ENCODE data around the gene CDK19.
A peak's percentile ranks its signal among the peaks of the same experiment; 100 is the strongest.

Gene CDK19

GRCh38 chr6:110693994-110694393 is 121.3 kb downstream of the CDK19 start:
- no peak for DNase-seq

GRCh38 chr6:110693296-110693695 is 122.0 kb downstream of the CDK19 start:
- DNase-seq = no peak

GRCh38 chr6:110690916-110691315 is 124.4 kb downstream of the CDK19 start:
- no peak for DNase-seq

- DNase-seq = no peak
Observed at GRCh38 chr6:110690106-110690654, 125.1 kb downstream of the CDK19 start.

- no peak for DNase-seq
Observed at GRCh38 chr6:110689275-110689935, 125.9 kb downstream of the CDK19 start.

- no peak for DNase-seq
Observed at GRCh38 chr6:110688661-110689268, 126.5 kb downstream of the CDK19 start.

- DNase-seq = no peak
Observed at GRCh38 chr6:110687326-110687725, 127.9 kb downstream of the CDK19 start.

GRCh38 chr6:110683241-110683640 is 132.0 kb downstream of the CDK19 start:
- DNase-seq = no peak

- DNase-seq = peak; percentile 25
Observed at GRCh38 chr6:110682460-110682853, 132.8 kb downstream of the CDK19 start.

GRCh38 chr6:110681543-110682459 is 133.5 kb downstream of the CDK19 start:
- DNase-seq = no peak

GRCh38 chr6:110676396-110676795 is 138.9 kb downstream of the CDK19 start:
- DNase-seq = no peak

GRCh38 chr6:110674096-110674495 is 141.2 kb downstream of the CDK19 start:
- DNase-seq = no peak

- DNase-seq = no peak
Observed at GRCh38 chr6:110672122-110672521, 143.1 kb downstream of the CDK19 start.

- DNase-seq = no peak
Observed at GRCh38 chr6:110671447-110671846, 143.8 kb downstream of the CDK19 start.

- DNase-seq = no peak
Observed at GRCh38 chr6:110665600-110665999, 149.7 kb downstream of the CDK19 start.

GRCh38 chr6:110664933-110665332 is 150.3 kb downstream of the CDK19 start:
- DNase-seq = no peak

GRCh38 chr6:110662490-110663211 is 152.6 kb downstream of the CDK19 start:
- no peak for DNase-seq

GRCh38 chr6:110661414-110661813 is 153.9 kb downstream of the CDK19 start:
- DNase-seq = no peak

- no peak for DNase-seq
Observed at GRCh38 chr6:110660066-110660655, 155.1 kb downstream of the CDK19 start.

GRCh38 chr6:110658631-110659211 is 156.5 kb downstream of the CDK19 start:
- DNase-seq = no peak

- DNase-seq = no peak
Observed at GRCh38 chr6:110656492-110656891, 158.8 kb downstream of the CDK19 start.

- DNase-seq = no peak
Observed at GRCh38 chr6:110655821-110656220, 159.4 kb downstream of the CDK19 start.
